Neural progenitor cell (in vitro differentiated cells): Measurements from ENCODE around the gene PPM1L. TPM values are rescaled to one million over a fixed set of nuclear protein-coding genes. Genes with fewer than 3 reads are reported as not detected.

Source experiments
- DNase-seq: peaks from one replicate; pipeline ENCODE4 v3.0.0-alpha.2; 2016; ENCODE audit warnings: low spot score
- H2AFZ ChIP-seq: fragments of 200-600 bp; sonication (generic); replicated peaks from 2 replicates; pipeline ENCODE4 v1.6.1; 2016; ENCODE audit warnings: antibody characterized with exemption
- H3F3A ChIP-seq: fragments of 200-600 bp; sonication (generic); 2 replicates; pipeline ENCODE4 v1.6.1; 2016; ENCODE audit warnings: antibody characterized with exemption, low read depth
- H3K27ac ChIP-seq: fragments of 200-600 bp; sonication (generic); 2 replicates; pipeline ENCODE4 v1.5.1; 2016; ENCODE audit warnings: mild to moderate bottlenecking
- H3K27me3 ChIP-seq: fragments of 200-600 bp; sonication (generic); 2 replicates; pipeline ENCODE4 v1.6.1; 2016; ENCODE audit warnings: mild to moderate bottlenecking, moderate library complexity
- H3K36me3 ChIP-seq: fragments of 200-600 bp; sonication (generic); 2 replicates; pipeline ENCODE4 v1.5.1; 2016
- H3K4me1 ChIP-seq: fragments of 200-600 bp; sonication (generic); 2 replicates; pipeline ENCODE4 v1.6.1; 2016; ENCODE audit warnings: mixed run types
- H3K4me2 ChIP-seq: fragments of 200-600 bp; sonication (generic); 2 replicates; pipeline ENCODE4 v1.6.1; 2016
- H3K4me3 ChIP-seq: fragments of 200-600 bp; sonication (generic); 2 replicates; pipeline ENCODE4 v1.5.1; 2016
- H3K79me2 ChIP-seq: fragments of 200-600 bp; sonication (generic); 2 replicates; pipeline ENCODE4 v1.6.1; 2016; ENCODE audit warnings: low read depth
- H3K9ac ChIP-seq: fragments of 200-600 bp; sonication (generic); 2 replicates; pipeline ENCODE4 v1.6.1; 2016
- H3K9me3 ChIP-seq: fragments of 200-600 bp; sonication (generic); 2 replicates; pipeline ENCODE4 v1.5.1; 2016; ENCODE audit warnings: low read depth
- H4K20me1 ChIP-seq: fragments of 200-600 bp; sonication (generic); 2 replicates; pipeline ENCODE4 v1.6.1; 2016; ENCODE audit warnings: low read depth
- H3K27ac Mint-ChIP-seq: 3 replicates; pipeline ENCODE4 v1.8.0; 2021; ENCODE audit warnings: mixed read lengths
- H3K27me3 Mint-ChIP-seq: 2 replicates; pipeline ENCODE4 v1.8.0; 2022; ENCODE audit warnings: low read depth, mild to moderate bottlenecking, inconsistent platforms, moderate library complexity, mixed read lengths; ENCODE audit not compliant: insufficient read depth
- H3K36me3 Mint-ChIP-seq: 3 replicates; pipeline ENCODE4 v1.8.0; 2021; ENCODE audit warnings: mixed read lengths
- H3K4me1 Mint-ChIP-seq: 3 replicates; pipeline ENCODE4 v1.8.0; 2021; ENCODE audit warnings: mixed read lengths
- H3K4me3 Mint-ChIP-seq: 3 replicates; pipeline ENCODE4 v1.8.0; 2021; ENCODE audit warnings: mild to moderate bottlenecking, moderate library complexity, mixed read lengths
- H3K9me3 Mint-ChIP-seq: 3 replicates; pipeline ENCODE4 v1.8.0; 2020; ENCODE audit warnings: mixed read lengths
- CTCF ChIP-seq: fragments of 200-600 bp; sonication (generic); IDR thresholded peaks from 2 replicates; pipeline ENCODE4 v1.5.1; 2017; ENCODE audit warnings: antibody characterized with exemption, mild to moderate bottlenecking
- EZH2 ChIP-seq: fragments of 200-600 bp; sonication (generic); IDR thresholded peaks from 2 replicates; pipeline ENCODE4 v1.6.1; 2017; ENCODE audit warnings: antibody characterized with exemption, mild to moderate bottlenecking, moderate library complexity
- EZH2phosphoT487 ChIP-seq: fragments of 200-600 bp; sonication (generic); IDR thresholded peaks from 2 replicates; pipeline ENCODE4 v1.6.1; 2017; ENCODE audit warnings: antibody characterized with exemption
- total RNA-seq: library from RNA; depleted of rRNA; stranded (reverse); fragments of >200 nt; gene quantifications from 2 replicates; pipeline ENCODE4 v1.2.3, GENCODE V29; 2015; ENCODE audit warnings: low replicate concordance

The PPM1L gene
- total RNA-seq, 1 donor from 2014 or later: 16.5 TPM

GRCh38 chr3:160951642-160952487, 195.8 kb downstream of the PPM1L start:
- Mint-ChIP-seq H3K4me3 (no peak overlapping the region), H3K27ac (no peak overlapping the region), H3K4me1 (no peaks in the 10 kb centered on the region), H3K36me3 (no peaks in the 10 kb centered on the region), H3K9me3 (no peaks in the 10 kb centered on the region), H3K27me3 (no peaks in the 10 kb centered on the region)
- H2AFZ ChIP-seq: no peak overlapping the region
- no peak overlapping the region for H3K4me2 ChIP-seq
- H3K4me1 ChIP-seq: peaks cover 7% of the 10 kb centered on the region
- H3K36me3 ChIP-seq: no peaks in the 10 kb centered on the region
- no peak overlapping the region for H3K27ac ChIP-seq
- TF ChIP-seq CTCF (no peak), EZH2phosphoT487 (no peak), EZH2 (no peak)
- no peaks in the 10 kb centered on the region for H3K79me2 ChIP-seq
- H3K4me3 ChIP-seq: no peak overlapping the region
- no peaks in the 10 kb centered on the region for H4K20me1 ChIP-seq
- no peak for DNase-seq
- no peaks in the 10 kb centered on the region for H3F3A ChIP-seq
- no peaks in the 10 kb centered on the region for H3K27me3 ChIP-seq
- no peaks in the 10 kb centered on the region for H3K9me3 ChIP-seq
- H3K9ac ChIP-seq: no peak overlapping the region

- peaks cover 7% of the 10 kb centered on the region for H3K4me1 ChIP-seq
- no peaks in the 10 kb centered on the region for H3K9me3 ChIP-seq
- no peak overlapping the region for H3K9ac ChIP-seq
- Mint-ChIP-seq H3K4me1 (no peaks in the 10 kb centered on the region), H3K36me3 (no peaks in the 10 kb centered on the region), H3K27ac (no peak overlapping the region), H3K27me3 (no peaks in the 10 kb centered on the region), H3K9me3 (no peaks in the 10 kb centered on the region), H3K4me3 (no peak overlapping the region)
- TF ChIP-seq EZH2phosphoT487 (no peak), EZH2 (no peak), CTCF (no peak)
- H3K27me3 ChIP-seq: no peaks in the 10 kb centered on the region
- no peaks in the 10 kb centered on the region for H4K20me1 ChIP-seq
- H2AFZ ChIP-seq: no peak overlapping the region
- H3K27ac ChIP-seq: no peak overlapping the region
- no peak overlapping the region for H3K4me2 ChIP-seq
- H3F3A ChIP-seq: no peaks in the 10 kb centered on the region
- DNase-seq: no peak
- H3K4me3 ChIP-seq: no peak overlapping the region
- no peaks in the 10 kb centered on the region for H3K79me2 ChIP-seq
- no peaks in the 10 kb centered on the region for H3K36me3 ChIP-seq
Observed at GRCh38 chr3:160953686-160954085, 197.7 kb downstream of the PPM1L start.

- H3K27ac ChIP-seq: no peak overlapping the region
- no peak overlapping the region for H3K4me3 ChIP-seq
- no peak overlapping the region for H3K4me2 ChIP-seq
- no peaks in the 10 kb centered on the region for H3K27me3 ChIP-seq
- no peaks in the 10 kb centered on the region for H3K9me3 ChIP-seq
- no peaks in the 10 kb centered on the region for H4K20me1 ChIP-seq
- Mint-ChIP-seq H3K36me3 (no peaks in the 10 kb centered on the region), H3K27ac (no peak overlapping the region), H3K4me1 (no peaks in the 10 kb centered on the region), H3K4me3 (no peak overlapping the region), H3K9me3 (no peaks in the 10 kb centered on the region), H3K27me3 (no peaks in the 10 kb centered on the region)
- TF ChIP-seq EZH2phosphoT487 (no peak), CTCF (no peak), EZH2 (no peak)
- no peak for DNase-seq
- no peak overlapping the region for H3K9ac ChIP-seq
- H2AFZ ChIP-seq: no peak overlapping the region
- H3F3A ChIP-seq: no peaks in the 10 kb centered on the region
- no peaks in the 10 kb centered on the region for H3K79me2 ChIP-seq
- H3K36me3 ChIP-seq: no peaks in the 10 kb centered on the region
- H3K4me1 ChIP-seq: peaks cover 7% of the 10 kb centered on the region
Observed at GRCh38 chr3:160956785-160957184, 200.8 kb downstream of the PPM1L start.
